ENCODE measurements around the gene PP2D1. TPM values are rescaled to one million over a fixed set of nuclear protein-coding genes. Genes with fewer than 3 reads are reported as not detected.

PP2D1 gene
- total and polyA plus RNA-seq, 2 donors (not counting 3 experiments of a cell fraction or from before 2014, with no cell fraction given) = not detected

DNA sequence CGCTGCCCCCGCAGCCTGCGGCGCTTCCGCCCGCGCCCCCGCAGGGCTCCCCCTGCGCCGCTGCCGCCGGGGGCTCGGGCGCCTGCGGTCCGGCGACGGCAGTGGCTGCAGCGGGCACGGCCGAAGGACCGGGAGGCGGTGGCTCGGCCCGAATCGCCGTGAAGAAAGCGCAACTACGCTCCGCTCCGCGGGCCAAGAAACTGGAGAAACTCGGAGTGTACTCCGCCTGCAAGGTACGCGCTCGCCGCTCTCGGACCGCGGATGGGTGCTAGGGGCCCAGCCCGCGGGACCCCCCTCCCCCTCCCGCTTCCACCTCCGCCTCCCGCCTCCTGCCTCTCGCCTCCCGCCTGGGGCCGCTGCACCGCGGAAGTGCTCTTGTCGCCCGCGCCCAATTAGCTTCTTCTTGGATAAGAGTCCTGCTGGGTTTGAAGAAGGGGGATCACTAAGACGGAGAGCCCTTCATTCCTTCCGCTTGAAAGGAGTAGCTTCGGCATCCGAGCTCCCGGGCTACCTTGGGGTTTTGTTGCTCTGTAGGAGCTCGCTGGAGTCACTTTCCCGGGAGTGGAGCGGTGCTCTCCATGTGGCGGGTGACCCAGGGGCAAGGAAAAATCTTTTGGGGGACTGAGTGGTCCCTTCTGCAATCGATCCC, 28.6 kb upstream of the PP2D1 start:
- no peak overlapping the region for H3K27ac ChIP-seq (ENCODE audit: insufficient read depth, low read depth, low read length)
- DNase-seq (ENCODE audit: low read depth, low spot score) (peak; percentile 54), FAIRE-seq (peak; percentile 12)
- H4K20me1 ChIP-seq (replicated peaks; ENCODE audit: control insufficient read depth, extremely low read depth, insufficient read depth, low read length) = no peaks in the 10 kb centered on the region
- no peaks in the 10 kb centered on the region for H3K9me1 ChIP-seq (replicated peaks; ENCODE audit: control insufficient read depth, extremely low read depth, insufficient read depth, low read length)
- no peaks in the 10 kb centered on the region for H3K79me2 ChIP-seq (ENCODE audit: control insufficient read depth, insufficient read depth, low read length)
- H3K27me3 ChIP-seq (ENCODE audit: control insufficient read depth in 2 of 2, insufficient read depth in 2 of 2, low read length in 2 of 2) = no peaks in the 10 kb centered on the region
- ChIA-PET CTCF (interaction anchor here (1.0 to 2.0 kb wide), 7 partner anchors 11 to 155 kb away, joined by 3 to 11 read pairs (median 4); no protein-coding TSS in a partner anchor), POLR2A (interaction anchor here (0.5 to 1.3 kb wide), 2 partner anchors 17 to 216 kb away, joined by 3 to 4 read pairs; no protein-coding TSS in a partner anchor)
- peak overlapping the region; percentile 55 to 66 (median 66) for H3K4me3 ChIP-seq (replicated peaks in 1 of 3; ENCODE audit: insufficient read depth in 1 of 3, low read depth in 1 of 3, low read length in 3 of 3)
- intact Hi-C loops (cut with micrococcal nuclease) (loop anchor here (1.0 to 2.0 kb wide), 3 partner anchors 14 to 216 kb away; no protein-coding TSS in a partner anchor), dilution Hi-C loops (cut with MboI; ENCODE audit: extremely low pct_ligation_motif_present, low sequenced_read_pairs) (no loop called here)
- no peak overlapping the region for H3K9ac ChIP-seq (replicated peaks; ENCODE audit: extremely low read depth, insufficient read depth, low read length)
- TF ChIP-seq CTCF (IDR thresholded peaks at IDR 0.05; ENCODE audit: extremely low read depth in 1 of 2, insufficient read depth in 1 of 2, low read depth in 1 of 2, low read length in 2 of 2) (peak in 1 of 2 donors; percentile 15), JUN (IDR thresholded peaks at IDR 0.05; ENCODE audit: borderline replicate concordance, insufficient read depth, insufficient read length, low read depth) (no peak)
- no peaks in the 10 kb centered on the region for H3K36me3 ChIP-seq (ENCODE audit: control insufficient read depth in 2 of 2, extremely low read depth in 1 of 2, insufficient read depth in 2 of 2, low read length in 2 of 2)
- H3K4me1 ChIP-seq (ENCODE audit: control insufficient read depth, extremely low read depth, insufficient read depth, low read length) = peaks cover 16% of the 10 kb centered on the region
- H2AFZ ChIP-seq (ENCODE audit: low read depth, low read length) = peak overlapping the region; percentile 73
- H3K4me2 ChIP-seq (ENCODE audit: insufficient read depth, low read length) = peak overlapping the region; percentile 71
- no TSS peak for BruUV-seq (replicated peaks)
- H3K9me3 ChIP-seq (replicated peaks; ENCODE audit: control insufficient read depth, insufficient read depth, low read length) = no peaks in the 10 kb centered on the region
